Erythroblast (primary cell): ENCODE data around the gene RALB.

Experiments used
- GATA1 ChIP-seq: IDR thresholded peaks from 2 replicates; pipeline ENCODE4 v1.6.1; 2011; ENCODE audit warnings: low read depth, mild to moderate bottlenecking, control low read depth, low read length, moderate library complexity
- POLR2A ChIP-seq: IDR thresholded peaks from 2 replicates; pipeline ENCODE4 v1.6.1; 2011; ENCODE audit warnings: mild to moderate bottlenecking, low read length

DNA sequence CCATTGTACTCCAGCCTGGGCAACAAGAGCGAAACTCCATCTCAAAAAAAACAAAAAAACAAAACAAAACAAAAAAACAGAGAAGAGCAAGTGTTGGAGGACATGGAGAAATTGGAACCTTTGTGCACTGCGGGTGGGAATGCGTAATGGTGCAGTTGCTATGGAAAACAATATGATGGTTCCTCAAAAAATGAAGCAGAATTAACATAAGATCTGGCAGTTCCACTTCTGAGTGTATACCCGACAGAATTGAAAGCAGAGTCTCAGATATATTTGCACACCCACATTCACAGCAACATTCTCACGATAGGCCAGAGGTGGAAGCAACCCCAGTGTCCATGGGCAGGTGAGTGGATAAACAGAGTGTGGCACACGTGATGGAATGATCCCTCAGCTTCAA, 11.0 kb upstream of the RALB start:
- TF ChIP-seq POLR2A (no peak), GATA1 (no peak)
